AG09309 (cell line): ENCODE results near the gene LMNTD1.
"Not testable (repeated sequence)": the region's sequence is repeated elsewhere in the genome, so short reads cannot be mapped to it uniquely, and the experiment has no call there.

Experiments
- DNase-seq: peaks from one replicate; pipeline ENCODE4 v3.0.0-alpha.2; 2010; ENCODE audit warnings: low read depth
- H3K4me3 ChIP-seq: 2 replicates; pipeline ENCODE4 v1.5.1; 2011; ENCODE audit warnings: mild to moderate bottlenecking, low read depth, low read length, moderate library complexity; ENCODE audit not compliant: control insufficient read depth
- CTCF ChIP-seq: IDR thresholded peaks from 2 replicates; pipeline ENCODE4 v1.5.1; 2011; ENCODE audit warnings: mild to moderate bottlenecking, low read depth, low read length, inconsistent platforms; ENCODE audit not compliant: insufficient read depth, control insufficient read depth; ENCODE audit errors: missing control alignments

Gene LMNTD1

GRCh38 chr12:25496098-25496587 is 56.9 kb downstream of the LMNTD1 start:
- H3K4me3 ChIP-seq = no peak overlapping the region
- no peak for TF ChIP-seq CTCF
- peak; percentile 32 for DNase-seq

- no peak for TF ChIP-seq CTCF
- peak; percentile 43 for DNase-seq
- H3K4me3 ChIP-seq = no peak overlapping the region
These were observed 57.6 kb downstream of the LMNTD1 start for GRCh38 chr12:25495331-25496097.

GRCh38 chr12:25494926-25495325 is 58.2 kb downstream of the LMNTD1 start:
- no peak overlapping the region for H3K4me3 ChIP-seq
- TF ChIP-seq CTCF = no peak

GRCh38 chr12:25493682-25494081 is 59.4 kb downstream of the LMNTD1 start:
- no peak overlapping the region for H3K4me3 ChIP-seq
- no peak for DNase-seq
- TF ChIP-seq CTCF = no peak

More at GRCh38 chr12:25494926-25495325, 58.2 kb downstream of the LMNTD1 start:
- no peak for DNase-seq

- no peak for TF ChIP-seq CTCF
- H3K4me3 ChIP-seq = no peak overlapping the region
- no peak for DNase-seq
These were observed 61.4 kb downstream of the LMNTD1 start for GRCh38 chr12:25491396-25492325.

GRCh38 chr12:25488956-25489870 is 63.9 kb downstream of the LMNTD1 start:
- not testable (repeated sequence) for DNase-seq, H3K4me3 ChIP-seq
